Measurements from ENCODE around the gene SLC25A13. TPM values are rescaled to one million over a fixed set of nuclear protein-coding genes. Genes with fewer than 3 reads are reported as not detected.

Gene SLC25A13
- total RNA-seq, 1 donor from 2014 or later: 55.8 TPM

DNA sequence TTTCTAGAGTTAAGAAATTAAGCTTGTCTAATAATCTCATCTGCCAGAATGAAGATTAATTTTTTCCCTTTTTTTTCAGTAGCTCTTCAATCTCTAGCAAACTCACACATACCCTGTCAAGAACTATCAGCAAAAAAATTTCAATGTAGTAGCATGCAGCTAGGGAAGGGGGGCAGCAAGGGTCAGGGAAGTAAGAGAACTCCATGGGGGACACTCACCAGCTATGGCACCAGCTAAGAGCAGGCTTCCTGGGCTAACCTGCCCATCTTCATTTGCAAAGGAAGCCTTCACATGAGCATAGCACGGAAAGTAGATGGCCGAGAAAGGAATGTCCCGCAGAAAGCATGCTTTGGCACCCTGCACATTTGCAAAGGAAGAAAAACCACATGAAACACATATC is 190.4 kb downstream of the SLC25A13 start:
- Mint-ChIP-seq H3K4me3 (no peak overlapping the region), H3K9me3 (no peaks in the 10 kb centered on the region), H3K4me1 (ENCODE audit: unreplicated experiment) (peaks cover 7% of the 10 kb centered on the region), H3K36me3 (peaks cover 17% of the 10 kb centered on the region), H3K27ac (no peak overlapping the region), H3K27me3 (no peaks in the 10 kb centered on the region)
- no peak for DNase-seq (ENCODE audit: extremely low spot score, unreplicated experiment)
- TF ChIP-seq, protein P1, sequence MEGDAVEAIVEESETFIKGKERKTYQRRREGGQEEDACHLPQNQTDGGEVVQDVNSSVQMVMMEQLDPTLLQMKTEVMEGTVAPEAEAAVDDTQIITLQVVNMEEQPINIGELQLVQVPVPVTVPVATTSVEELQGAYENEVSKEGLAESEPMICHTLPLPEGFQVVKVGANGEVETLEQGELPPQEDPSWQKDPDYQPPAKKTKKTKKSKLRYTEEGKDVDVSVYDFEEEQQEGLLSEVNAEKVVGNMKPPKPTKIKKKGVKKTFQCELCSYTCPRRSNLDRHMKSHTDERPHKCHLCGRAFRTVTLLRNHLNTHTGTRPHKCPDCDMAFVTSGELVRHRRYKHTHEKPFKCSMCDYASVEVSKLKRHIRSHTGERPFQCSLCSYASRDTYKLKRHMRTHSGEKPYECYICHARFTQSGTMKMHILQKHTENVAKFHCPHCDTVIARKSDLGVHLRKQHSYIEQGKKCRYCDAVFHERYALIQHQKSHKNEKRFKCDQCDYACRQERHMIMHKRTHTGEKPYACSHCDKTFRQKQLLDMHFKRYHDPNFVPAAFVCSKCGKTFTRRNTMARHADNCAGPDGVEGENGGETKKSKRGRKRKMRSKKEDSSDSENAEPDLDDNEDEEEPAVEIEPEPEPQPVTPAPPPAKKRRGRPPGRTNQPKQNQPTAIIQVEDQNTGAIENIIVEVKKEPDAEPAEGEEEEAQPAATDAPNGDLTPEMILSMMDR (conservative IDR thresholded peaks at IDR 0.05): no peak

DNA sequence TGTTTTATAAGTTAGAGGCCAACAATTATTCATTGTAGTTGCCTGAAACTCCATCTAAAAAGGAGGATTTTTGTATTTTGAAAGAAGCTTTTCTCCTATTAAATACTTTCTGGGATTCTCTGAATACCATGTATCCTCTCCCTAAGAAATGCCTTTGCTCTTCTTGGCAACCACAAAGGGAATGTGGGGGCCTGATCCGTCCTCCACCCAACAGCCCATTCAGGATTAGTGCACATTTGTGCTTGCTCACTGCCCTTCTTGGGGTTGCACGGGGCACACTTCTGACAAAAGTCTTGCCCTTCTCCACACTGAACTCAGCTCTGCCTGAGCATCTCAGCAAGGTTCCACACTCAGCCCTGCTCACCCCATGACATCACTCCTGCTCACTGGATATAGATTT is 194.2 kb downstream of the SLC25A13 start:
- H3K27ac Mint-ChIP-seq: no peak overlapping the region
- H3K36me3 Mint-ChIP-seq: peaks cover 3% of the 10 kb centered on the region

DNA sequence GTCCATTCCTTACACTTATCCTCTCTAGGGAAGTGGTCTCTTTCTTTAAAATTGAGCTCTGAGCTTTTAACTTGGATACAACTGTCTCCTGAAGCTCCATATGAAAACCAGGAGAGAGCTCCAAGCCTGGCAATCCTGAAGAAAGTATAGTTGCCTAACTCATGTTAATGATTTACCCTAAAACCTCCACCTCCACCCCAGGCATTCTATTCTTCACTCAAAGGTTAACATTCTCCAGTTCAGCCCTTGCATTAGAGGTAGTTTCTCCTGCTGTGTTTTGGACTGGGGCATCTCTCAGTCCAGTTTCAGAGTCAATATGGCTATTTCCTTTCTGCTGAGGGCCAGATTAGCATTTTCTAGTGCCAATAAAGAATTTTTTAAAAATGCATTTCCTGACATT is 195.5 kb downstream of the SLC25A13 start:
- no peaks in the 10 kb centered on the region for H3K9me3 Mint-ChIP-seq
- no peak overlapping the region for H3K27ac Mint-ChIP-seq
- H3K27me3 Mint-ChIP-seq: no peaks in the 10 kb centered on the region
- peaks cover 10% of the 10 kb centered on the region for H3K4me1 Mint-ChIP-seq (ENCODE audit: unreplicated experiment)
- H3K4me3 Mint-ChIP-seq: no peak overlapping the region
- H3K36me3 Mint-ChIP-seq: peaks cover 9% of the 10 kb centered on the region
- DNase-seq (ENCODE audit: extremely low spot score, unreplicated experiment): no peak
- TF ChIP-seq, protein P1 (conservative IDR thresholded peaks at IDR 0.05): no peak

More for the DNA sequence above, 194.2 kb downstream of the SLC25A13 start:
- DNase-seq (ENCODE audit: extremely low spot score, unreplicated experiment): no peak
- Mint-ChIP-seq H3K4me3 (no peak overlapping the region), H3K4me1 (ENCODE audit: unreplicated experiment) (peaks cover 4% of the 10 kb centered on the region), H3K9me3 (no peaks in the 10 kb centered on the region), H3K27me3 (no peaks in the 10 kb centered on the region)
- TF ChIP-seq, protein P1 (conservative IDR thresholded peaks at IDR 0.05): no peak

DNA sequence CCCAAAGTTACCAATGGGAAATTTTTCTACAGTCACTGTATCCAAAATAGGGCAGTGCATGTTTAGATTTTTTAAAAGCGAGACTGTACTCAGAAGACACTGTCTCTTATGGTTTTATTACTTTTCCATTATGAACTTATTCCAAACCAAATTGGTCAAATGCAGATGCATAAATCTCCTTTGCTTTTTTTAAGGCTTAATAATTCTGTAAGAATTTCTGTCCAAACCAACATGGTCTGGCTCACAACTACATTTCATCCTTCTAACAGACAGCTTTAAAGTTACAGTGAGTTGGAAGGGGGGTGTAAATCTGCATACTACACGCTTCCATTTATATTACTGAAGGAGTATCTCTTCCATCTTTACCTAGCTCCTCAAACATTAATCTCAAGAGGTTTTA is 199.2 kb downstream of the SLC25A13 start:
- Mint-ChIP-seq H3K27ac (no peak overlapping the region), H3K9me3 (no peaks in the 10 kb centered on the region), H3K36me3 (peaks cover 15% of the 10 kb centered on the region), H3K4me1 (ENCODE audit: unreplicated experiment) (peaks cover 23% of the 10 kb centered on the region), H3K4me3 (no peak overlapping the region), H3K27me3 (no peaks in the 10 kb centered on the region)
- DNase-seq (ENCODE audit: extremely low spot score, unreplicated experiment): no peak
- TF ChIP-seq, protein P1 (conservative IDR thresholded peaks at IDR 0.05): no peak

DNA sequence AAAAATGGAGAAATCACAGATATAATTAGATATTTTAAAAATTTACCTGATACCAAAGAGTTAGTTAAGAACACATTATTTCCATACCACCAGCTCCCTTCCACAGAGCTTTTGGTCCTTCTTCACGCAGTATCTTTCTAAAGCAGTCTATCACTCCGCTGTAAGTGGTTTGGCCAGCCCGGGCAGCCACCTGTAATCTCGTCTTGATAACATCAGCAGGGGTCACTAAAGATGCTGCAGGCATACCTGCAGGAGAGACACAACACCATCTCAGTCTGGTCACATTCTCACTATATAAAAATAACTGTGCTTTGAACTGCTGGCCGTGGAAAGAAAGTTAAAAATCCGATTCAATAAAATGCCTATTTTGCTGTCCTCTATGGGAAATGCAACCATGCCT is 200.1 kb downstream of the SLC25A13 start:
- peaks cover 23% of the 10 kb centered on the region for H3K4me1 Mint-ChIP-seq (ENCODE audit: unreplicated experiment)

More for the DNA sequence above, 200.1 kb downstream of the SLC25A13 start:
- Mint-ChIP-seq H3K4me3 (no peak overlapping the region), H3K27me3 (no peaks in the 10 kb centered on the region), H3K9me3 (no peaks in the 10 kb centered on the region), H3K27ac (no peak overlapping the region), H3K36me3 (peaks cover 15% of the 10 kb centered on the region)
- TF ChIP-seq, protein P1 (conservative IDR thresholded peaks at IDR 0.05): no peak
- DNase-seq (ENCODE audit: extremely low spot score, unreplicated experiment): no peak
